ENCODE data around the gene ZW10.
"Not testable (repeated sequence)": the region's sequence is repeated elsewhere in the genome, so short reads cannot be mapped to it uniquely, and the experiment has no call there.

Gene ZW10

GRCh38 chr11:113773416-113774173 lies at the start of gene ZW10:
Gene ZW10 (minus strand): TSS chr11:113773692. CDS start chr11:113773666, 26 bp downstream.
- DNase-seq = peak; percentile 92

- no peak for DNase-seq
Observed at GRCh38 chr11:113818426-113818825, 44.9 kb upstream of the ZW10 start.

GRCh38 chr11:113817626-113818025 lies 44.1 kb upstream of the ZW10 start:
- no peak for DNase-seq

- no peak for DNase-seq
Observed at GRCh38 chr11:113817162-113817561, 43.7 kb upstream of the ZW10 start.

GRCh38 chr11:113814181-113814580 lies 40.7 kb upstream of the ZW10 start:
- no peak for DNase-seq

GRCh38 chr11:113808931-113809330 lies 35.4 kb upstream of the ZW10 start:
- no peak for DNase-seq

- DNase-seq = no peak
Observed at GRCh38 chr11:113806406-113806805, 32.9 kb upstream of the ZW10 start.

- no peak for DNase-seq
Observed at GRCh38 chr11:113805640-113806039, 32.1 kb upstream of the ZW10 start.

GRCh38 chr11:113802621-113803020 lies 29.1 kb upstream of the ZW10 start:
- no peak for DNase-seq

- DNase-seq = no peak
Observed at GRCh38 chr11:113796663-113797259, 23.3 kb upstream of the ZW10 start.

GRCh38 chr11:113789675-113790320 lies 16.3 kb upstream of the ZW10 start:
- DNase-seq = no peak

GRCh38 chr11:113789016-113789415 lies 15.5 kb upstream of the ZW10 start:
- not testable (repeated sequence) for DNase-seq

GRCh38 chr11:113782134-113782533 lies 8.6 kb upstream of the ZW10 start:
- no peak for DNase-seq

- no peak for DNase-seq
Observed at GRCh38 chr11:113781682-113782081, 8.2 kb upstream of the ZW10 start.

- no peak for DNase-seq
Observed at GRCh38 chr11:113779496-113779895, 6.0 kb upstream of the ZW10 start, which contains the start of gene CLDN25. Gene CLDN25 (plus strand): TSS chr11:113779796. CDS start chr11:113779796, 0 bp downstream.

GRCh38 chr11:113778111-113778910 lies 4.8 kb upstream of the ZW10 start:
- DNase-seq = no peak

- DNase-seq = no peak
Observed at GRCh38 chr11:113774174-113774503, 647 bp upstream of the ZW10 start.

- no peak for DNase-seq
Observed at GRCh38 chr11:113773092-113773415, 438 bp downstream of the ZW10 start.

GRCh38 chr11:113771964-113772363 lies 1.5 kb downstream of the ZW10 start:
- no peak for DNase-seq

- DNase-seq = no peak
Observed at GRCh38 chr11:113764527-113765219, 8.8 kb downstream of the ZW10 start.

- DNase-seq = not testable (repeated sequence)
Observed at GRCh38 chr11:113763040-113763439, 10.5 kb downstream of the ZW10 start.

- no peak for DNase-seq
Observed at GRCh38 chr11:113760241-113760640, 13.3 kb downstream of the ZW10 start.

- no peak for DNase-seq
Observed at GRCh38 chr11:113752932-113753331, 20.6 kb downstream of the ZW10 start.
